Ovary (tissue), 9 donors: ENCODE results near the gene DNAI4. TPM values are rescaled to one million over a fixed set of nuclear protein-coding genes. Genes with fewer than 3 reads are reported as not detected.
A peak's percentile ranks its signal among the peaks of the same experiment; 100 is the strongest.

Experiments used
- DNase-seq, 5 donors: peaks; one replicate each; pipeline ENCODE4 v3.0.0-alpha.2; 2019 to 2020
- H3K27ac ChIP-seq, 2 donors: fragments of 200-600 bp; one replicate each; pipeline versions ENCODE4 v1.5.1 to v1.8.0; 2019 to 2022
- H3K27me3 ChIP-seq: fragments of 200-600 bp; one replicate; pipeline ENCODE4 v1.8.0; 2022
- H3K36me3 ChIP-seq: fragments of 200-600 bp; sonication (generic); one replicate; pipeline ENCODE4 v1.5.1; 2019
- H3K4me1 ChIP-seq: one replicate; pipeline ENCODE4 v1.8.1; 2013; ENCODE audit warnings: mild to moderate bottlenecking, moderate library complexity; ENCODE audit not compliant: insufficient read depth
- H3K4me3 ChIP-seq: fragments of 200-600 bp; sonication (generic); one replicate; pipeline ENCODE4 v1.5.1; 2017
- H3K9me3 ChIP-seq, 2 donors: fragments of 200-600 bp in 1 of 2; sonication (generic) in 1 of 2; one replicate each; pipeline versions ENCODE4 v1.5.1 to v1.8.1; 2013 to 2019; ENCODE audit warnings: mild to moderate bottlenecking in 1 of 2, moderate library complexity in 1 of 2
- EP300 ChIP-seq: sonication (generic); formaldehyde crosslinking; IDR thresholded peaks from one replicate; pipeline ENCODE4 v1.6.1; 2017; ENCODE audit warnings: antibody characterized with exemption
- POLR2A ChIP-seq: fragments of 450-650 bp; IDR thresholded peaks from one replicate; pipeline ENCODE4 v1.6.1; 2017; ENCODE audit warnings: antibody characterized with exemption, mild to moderate bottlenecking, moderate library complexity
- WGBS, 3 donors: extraction: QIAGEN DNeasy Blood & Tissue Kit in 1 of 3; methylation state at CpG; one replicate each; pipeline versions ENCODE4 v1.1.5 to v1.1.7; 2013 to 2017; 5-methylcytosine and 5-hydroxymethylcytosine counted together
- intact Hi-C, 4 donors: fragments of 100-400 bp; cut with DNase I; formaldehyde crosslinking; loops; one replicate each; pipeline versions ENCODE4 v1.11.0 to v1.15.1; 2022 to 2023
- polyA plus RNA-seq, 2 donors: library from polyadenylated mRNA; stranded (reverse); fragments of 200-250 nt in 1 of 2; fragments of 350-450 nt in 1 of 2; fragmentation: Illumina TruSeq in 1 of 2; extraction: RNeasy Lipid Tissue Mini Kit (QIAGEN cat#74804) in 1 of 2; gene quantifications; one replicate each; pipeline ENCODE4 v1.2.3, GENCODE V29; 2013 to 2014
- total RNA-seq, 7 donors: library from RNA; depleted of rRNA in 2 of 7; stranded (reverse); fragments of >200 nt in 2 of 7; fragmentation: NEBNext Ultra II Directional in 3 of 7; extraction: Animal tissue kit (Norgen Biotek cat#: 25700) in 3 of 7; gene quantifications; one replicate each; pipeline versions ENCODE4 v1.1.0 to v1.2.4, GENCODE V29; 2016 to 2023
- TF ChIP-seq, protein P1 (sequence below), 3 donors: fragments of 450-650 bp in 2 of 3; fragments of 200-600 bp in 1 of 3; IDR thresholded peaks; one replicate each; pipeline versions ENCODE4 v1.5.1 to v1.8.0; 2016 to 2022; ENCODE audit warnings: antibody characterized with exemption in 3 of 3, mild to moderate bottlenecking in 1 of 3
- donor health status: DM: no; HTN: no; CAD: no; lungs with moderate emphysema.
- donor health status: DM: no; HTN: no; CAD: no.
- donor health status: Bipolar disorder and iron deficiency.
- donor health status: DM: yes; HTN: yes; CAD: no.
- donor health status: DM: no; HTN: no; CAD: no.
- donor health status: DM: yes; HTN: yes; CAD: no.

The DNAI4 gene
- total and polyA plus RNA-seq, 9 donors: 2.5 to 52.6 (median 27.2) TPM

DNA sequence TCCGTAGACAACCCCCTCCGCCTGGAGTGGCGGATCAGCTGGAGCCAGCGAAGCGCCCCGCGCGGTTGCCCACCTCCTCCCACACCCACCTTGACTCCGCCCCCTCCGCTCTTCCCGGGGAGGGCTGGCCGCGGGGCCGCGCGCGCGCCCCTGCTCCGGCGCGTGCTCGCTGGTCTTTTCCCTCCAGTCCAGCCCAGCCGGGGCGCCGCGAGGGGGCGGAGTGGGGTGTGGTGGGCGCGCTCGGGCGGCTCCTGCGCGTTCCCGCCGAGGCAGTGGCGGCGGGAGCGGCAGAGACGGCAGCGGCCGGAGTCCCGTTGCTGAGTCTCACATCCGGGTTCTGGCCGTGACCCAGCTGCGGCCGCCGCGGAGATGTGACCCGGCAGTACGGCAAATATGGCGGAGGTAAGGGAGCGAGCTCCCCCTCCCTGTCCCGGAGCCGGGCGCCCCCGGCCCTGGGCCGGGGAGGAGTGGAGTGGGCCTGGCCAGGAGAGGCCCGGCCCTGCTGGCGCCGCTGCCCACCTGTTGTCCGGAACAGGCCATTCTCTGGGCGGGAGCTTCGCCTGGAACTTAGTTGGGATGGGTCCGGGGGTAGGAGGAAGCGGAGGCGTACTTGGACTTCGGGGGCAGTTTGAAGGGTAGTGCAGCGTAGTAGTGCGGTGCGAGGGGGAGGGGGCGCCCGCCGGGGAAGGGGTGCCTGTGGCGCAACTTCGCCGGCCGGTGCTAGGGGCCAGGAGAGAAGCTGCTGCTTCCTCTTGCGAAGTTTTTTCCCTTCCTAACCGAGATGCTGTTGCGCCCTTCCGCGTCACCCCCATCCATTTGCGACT, 5.6 kb upstream of the DNAI4 start:
- intact Hi-C loops: loop anchor here in 2 of 4 donors (10.0 kb wide), 2 partner anchors 125 to 655 kb away; partner anchors contain the start of gene SLC35D1 (in 1 of the 2)

DNA sequence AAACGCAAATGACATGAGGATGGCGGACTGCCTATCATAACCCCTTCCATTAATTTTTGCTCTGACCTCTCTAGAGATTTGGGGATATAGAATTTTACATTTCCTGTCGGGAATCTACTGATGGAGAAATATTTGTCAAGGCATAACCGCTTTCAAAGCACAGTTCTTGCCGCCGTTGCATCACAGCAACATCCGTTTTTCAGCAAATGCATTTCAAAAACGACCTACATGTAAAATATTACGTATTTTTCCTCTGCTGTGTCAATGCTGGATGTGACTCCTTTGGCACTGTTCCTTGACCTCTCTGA, 5.0 kb upstream of the DNAI4 start:
- no peaks in the 10 kb centered on the region for H3K9me3 ChIP-seq
- intact Hi-C loops: loop anchor here in 2 of 4 donors (10.0 kb wide), 2 partner anchors 125 to 655 kb away; partner anchors contain the start of gene SLC35D1 (in 1 of the 2)
- H3K4me1 ChIP-seq: peaks cover 2% of the 10 kb centered on the region
- H3K27ac ChIP-seq: peak overlapping the region; percentile 96 to 97
- peak overlapping the region; percentile 89 for H3K4me3 ChIP-seq
- 5 to 7% (median 5%) methylated on average over 9 of the region's 9 CpGs for WGBS, 3 donors
- TF ChIP-seq, protein P1, sequence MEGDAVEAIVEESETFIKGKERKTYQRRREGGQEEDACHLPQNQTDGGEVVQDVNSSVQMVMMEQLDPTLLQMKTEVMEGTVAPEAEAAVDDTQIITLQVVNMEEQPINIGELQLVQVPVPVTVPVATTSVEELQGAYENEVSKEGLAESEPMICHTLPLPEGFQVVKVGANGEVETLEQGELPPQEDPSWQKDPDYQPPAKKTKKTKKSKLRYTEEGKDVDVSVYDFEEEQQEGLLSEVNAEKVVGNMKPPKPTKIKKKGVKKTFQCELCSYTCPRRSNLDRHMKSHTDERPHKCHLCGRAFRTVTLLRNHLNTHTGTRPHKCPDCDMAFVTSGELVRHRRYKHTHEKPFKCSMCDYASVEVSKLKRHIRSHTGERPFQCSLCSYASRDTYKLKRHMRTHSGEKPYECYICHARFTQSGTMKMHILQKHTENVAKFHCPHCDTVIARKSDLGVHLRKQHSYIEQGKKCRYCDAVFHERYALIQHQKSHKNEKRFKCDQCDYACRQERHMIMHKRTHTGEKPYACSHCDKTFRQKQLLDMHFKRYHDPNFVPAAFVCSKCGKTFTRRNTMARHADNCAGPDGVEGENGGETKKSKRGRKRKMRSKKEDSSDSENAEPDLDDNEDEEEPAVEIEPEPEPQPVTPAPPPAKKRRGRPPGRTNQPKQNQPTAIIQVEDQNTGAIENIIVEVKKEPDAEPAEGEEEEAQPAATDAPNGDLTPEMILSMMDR (IDR thresholded peaks at IDR 0.05): no peak
- no peak for TF ChIP-seq POLR2A
- no peak for TF ChIP-seq EP300
- H3K36me3 ChIP-seq: no peaks in the 10 kb centered on the region
- DNase-seq: no peak
- peaks cover 2% of the 10 kb centered on the region for H3K27me3 ChIP-seq

More for the DNA sequence above, 5.6 kb upstream of the DNAI4 start:
- Histone ChIP-seq H3K4me1 (peaks cover 3% of the 10 kb centered on the region), H3K4me3 (peak overlapping the region; percentile 89), H3K27ac (peak overlapping the region; percentile 96 to 97), H3K9me3 (no peaks in the 10 kb centered on the region), H3K27me3 (peaks cover 2% of the 10 kb centered on the region), H3K36me3 (no peaks in the 10 kb centered on the region)
- peak; percentile 96 to 97 (median 97) for DNase-seq
- 0 to 1% (median 0%) methylated on average over 58 to 83 of the region's 83 CpGs for WGBS, 3 donors
- TF ChIP-seq POLR2A (peak; percentile 88), EP300 (no peak)
- TF ChIP-seq, protein P1 (IDR thresholded peaks at IDR 0.05): peak; percentile 24 to 69 (median 66)

DNA sequence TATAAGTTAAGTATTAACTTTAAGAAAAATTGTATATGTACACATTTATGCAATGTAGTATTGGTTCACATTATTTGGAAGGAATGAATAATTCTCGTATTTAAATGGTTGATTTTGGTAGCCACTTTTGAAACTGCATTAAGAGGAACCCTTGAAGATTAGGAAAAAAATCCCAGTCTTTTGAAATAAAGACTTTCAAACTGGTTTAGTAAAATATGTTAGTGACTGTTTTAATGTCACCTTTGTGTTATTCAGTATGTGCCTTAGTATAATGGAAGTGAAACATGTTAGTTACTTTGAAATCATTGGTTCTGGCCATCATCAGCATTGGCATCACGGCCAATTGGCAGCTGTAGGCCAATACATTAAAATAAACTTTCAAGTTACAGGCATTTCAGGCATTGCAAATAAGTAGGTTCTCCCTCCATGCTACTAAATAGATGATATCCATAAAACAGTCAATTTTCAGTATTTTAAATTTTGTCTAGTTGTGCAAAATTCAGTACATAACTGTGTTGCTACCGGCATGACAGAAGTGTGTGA, 4.6 kb upstream of the DNAI4 start:
- Histone ChIP-seq H3K36me3 (no peaks in the 10 kb centered on the region), H3K4me3 (peak overlapping the region; percentile 89), H3K27ac (peak overlapping the region in 1 of 2 donors; percentile 96), H3K27me3 (peaks cover 2% of the 10 kb centered on the region), H3K4me1 (no peaks in the 10 kb centered on the region), H3K9me3 (no peaks in the 10 kb centered on the region)
- intact Hi-C loops: loop anchor here in 2 of 4 donors (10.0 kb wide), 2 partner anchors 126 to 654 kb away; partner anchors contain the start of gene SLC35D1 (in 1 of the 2)
- WGBS, 3 donors: 38 to 42% (median 40%) methylated on average over 3 of the region's 3 CpGs
- no peak for DNase-seq
- TF ChIP-seq, protein P1 (IDR thresholded peaks at IDR 0.05): no peak
- TF ChIP-seq POLR2A (no peak), EP300 (no peak)

DNA sequence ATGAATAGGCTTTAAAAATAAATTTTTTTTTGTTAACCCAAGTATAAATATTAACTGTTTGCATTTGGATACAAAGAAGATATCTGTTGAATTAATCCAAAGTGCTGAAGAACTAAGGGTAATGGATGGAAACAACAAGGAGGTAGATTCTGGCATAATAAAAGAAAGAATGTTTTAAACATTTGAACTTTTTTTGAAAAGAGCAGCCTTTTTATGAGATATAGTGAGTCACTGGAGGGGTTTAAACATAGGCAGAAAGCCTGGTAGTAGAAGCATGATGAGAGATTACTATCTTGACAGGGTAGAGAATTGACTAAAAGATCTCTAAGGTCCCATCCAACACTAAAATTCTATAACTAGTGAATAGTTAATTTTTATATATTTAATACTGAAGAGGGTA, 2.9 kb upstream of the DNAI4 start:
- TF ChIP-seq, protein P1 (IDR thresholded peaks at IDR 0.05): no peak
- no peak for TF ChIP-seq POLR2A
- no peak for TF ChIP-seq EP300
- Histone ChIP-seq H3K27me3 (peaks cover 2% of the 10 kb centered on the region), H3K36me3 (no peaks in the 10 kb centered on the region), H3K27ac (no peak overlapping the region), H3K4me1 (peaks cover 7% of the 10 kb centered on the region), H3K9me3 (no peaks in the 10 kb centered on the region), H3K4me3 (no peak overlapping the region)
- DNase-seq: no peak
- intact Hi-C loops: loop anchor here in 2 of 4 donors (10.0 kb wide), 2 partner anchors 127 to 653 kb away; partner anchors contain the start of gene SLC35D1 (in 1 of the 2)
